ENCODE measurements around the gene SRCAP.

DNA sequence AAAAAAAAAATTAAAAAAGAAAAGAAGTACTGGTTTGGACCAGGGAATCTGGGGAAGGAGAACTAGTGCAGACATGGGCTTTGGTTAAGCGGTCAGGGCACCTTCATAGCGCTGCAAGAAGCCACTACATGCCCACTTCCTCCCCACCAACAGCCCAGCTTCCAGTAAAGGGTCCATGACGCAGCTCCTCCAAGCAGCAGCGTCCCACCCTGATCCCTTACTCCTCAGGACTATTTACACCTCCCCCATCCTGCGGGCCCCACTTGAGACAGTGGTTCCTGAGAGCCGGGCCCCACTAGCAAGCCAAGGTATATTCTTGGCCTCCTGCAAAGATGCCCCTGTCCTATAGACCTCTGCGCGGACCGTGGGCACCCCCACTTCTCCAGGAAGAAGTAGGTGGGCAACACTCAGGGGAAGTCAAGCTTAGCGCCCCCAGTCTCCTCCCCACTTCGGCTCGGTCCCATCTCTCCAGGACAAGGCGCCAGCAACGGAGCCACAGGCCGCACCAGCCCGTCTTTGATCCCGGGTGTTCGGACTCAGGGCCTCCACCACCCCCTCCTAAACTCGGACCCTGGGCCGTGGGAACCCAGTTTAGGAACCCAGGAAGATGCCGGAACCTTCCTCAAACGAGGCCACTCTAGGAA is 49.1 kb upstream of the SRCAP start:
- TF ChIP-seq, protein P1, sequence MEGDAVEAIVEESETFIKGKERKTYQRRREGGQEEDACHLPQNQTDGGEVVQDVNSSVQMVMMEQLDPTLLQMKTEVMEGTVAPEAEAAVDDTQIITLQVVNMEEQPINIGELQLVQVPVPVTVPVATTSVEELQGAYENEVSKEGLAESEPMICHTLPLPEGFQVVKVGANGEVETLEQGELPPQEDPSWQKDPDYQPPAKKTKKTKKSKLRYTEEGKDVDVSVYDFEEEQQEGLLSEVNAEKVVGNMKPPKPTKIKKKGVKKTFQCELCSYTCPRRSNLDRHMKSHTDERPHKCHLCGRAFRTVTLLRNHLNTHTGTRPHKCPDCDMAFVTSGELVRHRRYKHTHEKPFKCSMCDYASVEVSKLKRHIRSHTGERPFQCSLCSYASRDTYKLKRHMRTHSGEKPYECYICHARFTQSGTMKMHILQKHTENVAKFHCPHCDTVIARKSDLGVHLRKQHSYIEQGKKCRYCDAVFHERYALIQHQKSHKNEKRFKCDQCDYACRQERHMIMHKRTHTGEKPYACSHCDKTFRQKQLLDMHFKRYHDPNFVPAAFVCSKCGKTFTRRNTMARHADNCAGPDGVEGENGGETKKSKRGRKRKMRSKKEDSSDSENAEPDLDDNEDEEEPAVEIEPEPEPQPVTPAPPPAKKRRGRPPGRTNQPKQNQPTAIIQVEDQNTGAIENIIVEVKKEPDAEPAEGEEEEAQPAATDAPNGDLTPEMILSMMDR (IDR thresholded peaks at IDR 0.05; ENCODE audit: poor library complexity): no peak
- no peak for TF ChIP-seq EZH2 (IDR thresholded peaks at IDR 0.05; ENCODE audit: borderline replicate concordance)

Measured in hepatocyte (in vitro differentiated cells).